ENCODE results near the gene CD80.
A peak's percentile ranks its signal among the peaks of the same experiment; 100 is the strongest.
"Not testable (repeated sequence)": the region's sequence is repeated elsewhere in the genome, so short reads cannot be mapped to it uniquely, and the experiment has no call there.

The CD80 gene

GRCh38 chr3:119580067-119580760 lies 20.8 kb upstream of the CD80 start:
- DNase-seq, result peak; percentile 24

- DNase-seq, result peak; percentile 70
Measured at GRCh38 chr3:119579366-119580066, 20.1 kb upstream of the CD80 start, which contains the start of gene ADPRH. Gene ADPRH, plus strand, starts transcription at chr3:119579492. Its CDS starts 2,678 bp downstream, at chr3:119582170.

GRCh38 chr3:119575507-119575906 lies 16.1 kb upstream of the CD80 start:
- DNase-seq, result no peak

GRCh38 chr3:119571688-119572087 lies 12.3 kb upstream of the CD80 start:
- no peak for DNase-seq

- DNase-seq, result no peak
Measured at GRCh38 chr3:119571230-119571629, 11.8 kb upstream of the CD80 start.

- no peak for DNase-seq
Measured at GRCh38 chr3:119570229-119570628, 10.8 kb upstream of the CD80 start.

GRCh38 chr3:119569156-119569555 lies 9.7 kb upstream of the CD80 start:
- no peak for DNase-seq

GRCh38 chr3:119563334-119563733 lies 3.9 kb upstream of the CD80 start:
- not testable (repeated sequence) for DNase-seq

GRCh38 chr3:119562307-119562961 lies 3.0 kb upstream of the CD80 start:
- DNase-seq, result no peak

GRCh38 chr3:119560160-119560559 lies 746 bp upstream of the CD80 start:
- no peak for DNase-seq

- no peak for DNase-seq
Measured at GRCh38 chr3:119558626-119559317, 642 bp downstream of the CD80 start.

GRCh38 chr3:119557877-119558269 lies 1.5 kb downstream of the CD80 start:
- no peak for DNase-seq

GRCh38 chr3:119557192-119557876 lies 2.1 kb downstream of the CD80 start:
- DNase-seq, result no peak

GRCh38 chr3:119555929-119556328 lies 3.5 kb downstream of the CD80 start:
- DNase-seq, result no peak

GRCh38 chr3:119555309-119555735 lies 4.1 kb downstream of the CD80 start:
- DNase-seq, result no peak

- DNase-seq, result no peak
Measured at GRCh38 chr3:119553823-119554415, 5.5 kb downstream of the CD80 start.

- DNase-seq, result not testable (repeated sequence)
Measured at GRCh38 chr3:119552928-119553327, 6.5 kb downstream of the CD80 start.

- no peak for DNase-seq
Measured at GRCh38 chr3:119551598-119551997, 7.8 kb downstream of the CD80 start.

GRCh38 chr3:119550192-119550910 lies 9.1 kb downstream of the CD80 start:
- DNase-seq, result peak; percentile 4

- DNase-seq, result no peak
Measured at GRCh38 chr3:119548341-119548740, 11.1 kb downstream of the CD80 start.

- no peak for DNase-seq
Measured at GRCh38 chr3:119547227-119547626, 12.2 kb downstream of the CD80 start.

GRCh38 chr3:119543147-119543546 lies 16.3 kb downstream of the CD80 start:
- no peak for DNase-seq
